ENCODE data around the gene TOM1L2.
A peak's percentile ranks its signal among the peaks of the same experiment; 100 is the strongest.
"Not testable (repeated sequence)": the region's sequence is repeated elsewhere in the genome, so short reads cannot be mapped to it uniquely, and the experiment has no call there.

TOM1L2 gene

GRCh38 chr17:17812211-17813054 lies 159.8 kb downstream of the TOM1L2 start:
- Mint-ChIP-seq H3K27ac (peak overlapping the region in 1 of 2 donors; percentile 98), H3K27me3 (no peaks in the 10 kb centered on the region), H3K4me3 (no peak overlapping the region), H3K9me3 (no peaks in the 10 kb centered on the region), H3K4me1 (peaks cover 88% of the 10 kb centered on the region)
- peak; percentile 66 to 74 for DNase-seq
- peak; percentile 19 for ATAC-seq

GRCh38 chr17:17811381-17812210 lies 160.6 kb downstream of the TOM1L2 start:
- peaks cover 85% of the 10 kb centered on the region for H3K4me1 Mint-ChIP-seq
- no peak for DNase-seq
- no peak overlapping the region for H3K4me3 Mint-ChIP-seq
- peak overlapping the region in 1 of 2 donors; percentile 91 for H3K27ac Mint-ChIP-seq
- no peaks in the 10 kb centered on the region for H3K27me3 Mint-ChIP-seq
- ATAC-seq = no peak
- H3K9me3 Mint-ChIP-seq = no peaks in the 10 kb centered on the region

GRCh38 chr17:17810895-17811248 lies 161.3 kb downstream of the TOM1L2 start:
- Mint-ChIP-seq H3K27me3 (no peaks in the 10 kb centered on the region), H3K9me3 (no peaks in the 10 kb centered on the region), H3K4me1 (peaks cover 78% of the 10 kb centered on the region), H3K4me3 (no peak overlapping the region), H3K27ac (no peak overlapping the region)
- DNase-seq (no peak), ATAC-seq (no peak)

GRCh38 chr17:17810084-17810894 lies 161.9 kb downstream of the TOM1L2 start:
- ATAC-seq (no peak), DNase-seq (no peak)
- Mint-ChIP-seq H3K4me3 (no peak overlapping the region), H3K27me3 (no peaks in the 10 kb centered on the region), H3K4me1 (peaks cover 77% of the 10 kb centered on the region), H3K9me3 (no peaks in the 10 kb centered on the region), H3K27ac (no peak overlapping the region)

- Mint-ChIP-seq H3K27ac (no peak overlapping the region), H3K4me3 (peak overlapping the region in 1 of 2 donors; percentile 26), H3K9me3 (no peaks in the 10 kb centered on the region), H3K27me3 (no peaks in the 10 kb centered on the region), H3K4me1 (peaks cover 74% of the 10 kb centered on the region)
- no peak for DNase-seq
- ATAC-seq = peak; percentile 11
These were observed 162.6 kb downstream of the TOM1L2 start for GRCh38 chr17:17809531-17810083.

GRCh38 chr17:17808706-17809432 lies 163.3 kb downstream of the TOM1L2 start:
- no peaks in the 10 kb centered on the region for H3K9me3 Mint-ChIP-seq
- no peaks in the 10 kb centered on the region for H3K27me3 Mint-ChIP-seq
- DNase-seq = peak; percentile 51 to 61
- peak; percentile 75 for ATAC-seq
- H3K4me3 Mint-ChIP-seq = peak overlapping the region; percentile 36 to 60
- peak overlapping the region; percentile 25 to 84 for H3K27ac Mint-ChIP-seq
- peaks cover 67% of the 10 kb centered on the region for H3K4me1 Mint-ChIP-seq

- not testable (repeated sequence) for ATAC-seq
- peak overlapping the region in 1 of 2 donors; percentile 84 for H3K27ac Mint-ChIP-seq
These were observed 164.0 kb downstream of the TOM1L2 start for GRCh38 chr17:17808200-17808599.

GRCh38 chr17:17807440-17807839 lies 164.8 kb downstream of the TOM1L2 start:
- peak overlapping the region in 1 of 2 donors; percentile 94 for H3K27ac Mint-ChIP-seq
- H3K4me3 Mint-ChIP-seq = no peak overlapping the region
- H3K27me3 Mint-ChIP-seq = no peaks in the 10 kb centered on the region
- no peak for ATAC-seq
- no peak for DNase-seq
- H3K4me1 Mint-ChIP-seq = peaks cover 56% of the 10 kb centered on the region
- H3K9me3 Mint-ChIP-seq = no peaks in the 10 kb centered on the region

More at GRCh38 chr17:17808200-17808599, 164.0 kb downstream of the TOM1L2 start:
- H3K9me3 Mint-ChIP-seq, H3K4me3 Mint-ChIP-seq, H3K27me3 Mint-ChIP-seq, DNase-seq: not testable (repeated sequence)
- peaks cover 64% of the 10 kb centered on the region for H3K4me1 Mint-ChIP-seq

GRCh38 chr17:17806611-17807274 lies 165.5 kb downstream of the TOM1L2 start:
- Mint-ChIP-seq H3K9me3 (no peaks in the 10 kb centered on the region), H3K4me3 (no peak overlapping the region), H3K27ac (peak overlapping the region in 1 of 2 donors; percentile 86), H3K27me3 (no peaks in the 10 kb centered on the region), H3K4me1 (peaks cover 49% of the 10 kb centered on the region)
- DNase-seq (no peak), ATAC-seq (no peak)

GRCh38 chr17:17806035-17806434 lies 166.2 kb downstream of the TOM1L2 start:
- ATAC-seq = no peak
- no peaks in the 10 kb centered on the region for H3K9me3 Mint-ChIP-seq

GRCh38 chr17:17805575-17805974 lies 166.6 kb downstream of the TOM1L2 start:
- Mint-ChIP-seq H3K4me3 (peak overlapping the region in 1 of 2 donors; percentile 17), H3K27ac (peak overlapping the region; percentile 49 to 82), H3K27me3 (no peaks in the 10 kb centered on the region), H3K9me3 (no peaks in the 10 kb centered on the region), H3K4me1 (peaks cover 42% of the 10 kb centered on the region)
- ATAC-seq = no peak
- DNase-seq = no peak

More at GRCh38 chr17:17806035-17806434, 166.2 kb downstream of the TOM1L2 start:
- H3K27ac Mint-ChIP-seq = peak overlapping the region in 1 of 2 donors; percentile 82
- no peak overlapping the region for H3K4me3 Mint-ChIP-seq
- DNase-seq = no peak
- H3K27me3 Mint-ChIP-seq = no peaks in the 10 kb centered on the region
- peaks cover 44% of the 10 kb centered on the region for H3K4me1 Mint-ChIP-seq

- Mint-ChIP-seq H3K4me1 (peaks cover 28% of the 10 kb centered on the region), H3K27ac (peak overlapping the region in 1 of 2 donors; percentile 68), H3K9me3 (no peaks in the 10 kb centered on the region), H3K27me3 (no peaks in the 10 kb centered on the region), H3K4me3 (no peak overlapping the region)
- no peak for DNase-seq
- no peak for ATAC-seq
These were observed 168.2 kb downstream of the TOM1L2 start for GRCh38 chr17:17804007-17804406.

- no peak overlapping the region for H3K4me3 Mint-ChIP-seq
- ATAC-seq (no peak), DNase-seq (no peak)
- H3K27me3 Mint-ChIP-seq = no peaks in the 10 kb centered on the region
- H3K4me1 Mint-ChIP-seq = peaks cover 20% of the 10 kb centered on the region
- peak overlapping the region in 1 of 2 donors; percentile 34 for H3K27ac Mint-ChIP-seq
- no peaks in the 10 kb centered on the region for H3K9me3 Mint-ChIP-seq
These were observed 170.3 kb downstream of the TOM1L2 start for GRCh38 chr17:17801800-17802481.

All from stimulated activated naive CD8-positive, alpha-beta T cell treated with anti-CD3 and anti-CD28 coated beads, Interleukin-15, amount 100 ng/mL, for 72 hours (primary cell).